Lung (tissue), 12 donors: ENCODE data around the gene GNG11. TPM values are rescaled to one million over a fixed set of nuclear protein-coding genes. Genes with fewer than 3 reads are reported as not detected.

ENCODE experiments used
- ATAC-seq: fragments of 200-7000 bp; cut with Tn5 transposase; one replicate; pipeline ENCODE4 v1.9.1; 2020; ENCODE audit warnings: moderate number of reproducible peaks; ENCODE audit not compliant: insufficient read depth, low FRiP score
- DNase-seq, 3 donors: peaks; one replicate each; pipeline ENCODE4 v3.0.0-alpha.2; 2013 to 2017
- H3K27ac ChIP-seq, 2 donors: one replicate each; pipeline ENCODE4 v1.5.1; 2013; ENCODE audit warnings: mild to moderate bottlenecking in 2 of 2, moderate library complexity in 2 of 2, control low read depth in 1 of 2, inconsistent platforms in 1 of 2, low read depth in 1 of 2, low read length in 1 of 2
- H3K27me3 ChIP-seq, 3 donors: one replicate each; pipeline ENCODE4 v1.5.1; 2013; ENCODE audit warnings: low read length in 2 of 3; ENCODE audit not compliant: control insufficient read depth in 3 of 3, insufficient read depth in 3 of 3
- H3K36me3 ChIP-seq, 4 donors: one replicate each; pipeline ENCODE4 v1.5.1; 2013; ENCODE audit warnings: low read length in 4 of 4, mild to moderate bottlenecking in 1 of 4, moderate library complexity in 1 of 4; ENCODE audit not compliant: control insufficient read depth in 4 of 4, insufficient read depth in 4 of 4
- H3K4me1 ChIP-seq, 5 donors: one replicate each; pipeline ENCODE4 v1.5.1; 2013; ENCODE audit warnings: low read length in 5 of 5, mild to moderate bottlenecking in 2 of 5, moderate library complexity in 1 of 5; ENCODE audit not compliant: control insufficient read depth in 5 of 5, insufficient read depth in 5 of 5
- H3K4me3 ChIP-seq: one replicate; pipeline ENCODE4 v1.5.1; 2013; ENCODE audit warnings: mild to moderate bottlenecking, control low read depth, moderate library complexity
- H3K9ac ChIP-seq, 2 donors: one replicate each; pipeline ENCODE4 v1.5.1; 2013; ENCODE audit warnings: low read length in 2 of 2, control low read depth in 1 of 2; ENCODE audit not compliant: insufficient read depth in 1 of 2
- H3K9me3 ChIP-seq, 4 donors: one replicate each; pipeline ENCODE4 v1.5.1; 2013; ENCODE audit warnings: low read length in 3 of 4, mild to moderate bottlenecking in 1 of 4, moderate library complexity in 1 of 4; ENCODE audit not compliant: control insufficient read depth in 4 of 4, insufficient read depth in 3 of 4
- WGBS, 2 donors: extraction: QIAGEN DNeasy Blood & Tissue Kit; methylation state at CpG; one replicate each; pipeline ENCODE4 v1.1.7; 2013; 5-methylcytosine and 5-hydroxymethylcytosine counted together
- polyA plus RNA-seq, 2 donors: library from polyadenylated mRNA; stranded (reverse); fragments of 200-250 nt; gene quantifications; one replicate each; pipeline ENCODE4 v1.2.1, GENCODE V29; 2013
- total RNA-seq, 2 donors: library from RNA; depleted of rRNA in 1 of 2; stranded (reverse); fragments of >200 nt in 1 of 2; gene quantifications; one replicate each; pipeline ENCODE4 v1.2.1, GENCODE V29; 2014 to 2021
- TF ChIP-seq, protein P1 (sequence below): IDR thresholded peaks from 2 replicates; pipeline ENCODE4 v1.5.1; 2012; ENCODE audit warnings: mild to moderate bottlenecking; ENCODE audit errors: control extremely low read depth, extremely low read depth
- donor health status: control.
- donor health status: control.
- donor health status: Bipolar disorder and iron deficiency.
- donor health status: healthy.
- donor health status: DM: yes; HTN: yes; CAD: no.

Gene GNG11
- total and polyA plus RNA-seq, 4 donors: 18.4 to 39.0 (median 26.8) TPM

DNA sequence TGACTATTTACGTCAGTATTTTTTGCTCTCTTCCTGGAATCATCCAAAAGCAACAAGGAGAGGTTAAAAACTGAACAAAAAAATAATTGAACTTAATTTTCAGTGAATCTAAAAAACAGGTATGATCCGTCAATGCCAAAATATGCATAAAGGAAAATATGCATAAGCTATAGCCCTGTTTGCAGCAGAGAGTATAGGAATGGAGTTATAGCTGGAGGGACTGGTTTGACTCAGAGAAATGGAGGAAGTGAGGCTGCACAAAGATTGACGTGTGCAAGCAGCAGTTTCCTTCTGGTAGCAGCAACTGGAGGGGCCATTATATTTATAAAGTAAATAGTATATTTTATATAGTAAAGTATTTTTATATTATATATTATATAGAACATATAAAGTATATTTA lies 37.1 kb downstream of the GNG11 start:
- Histone ChIP-seq H3K36me3 (no peaks in the 10 kb centered on the region), H3K4me3 (no peak overlapping the region), H3K9me3 (no peaks in the 10 kb centered on the region), H3K27ac (no peak overlapping the region), H3K27me3 (no peaks in the 10 kb centered on the region), H3K4me1 (peaks cover 0 to 1% (median 0%) of the 10 kb centered on the region in 5 donors), H3K9ac (no peak overlapping the region)
- TF ChIP-seq, protein P1, sequence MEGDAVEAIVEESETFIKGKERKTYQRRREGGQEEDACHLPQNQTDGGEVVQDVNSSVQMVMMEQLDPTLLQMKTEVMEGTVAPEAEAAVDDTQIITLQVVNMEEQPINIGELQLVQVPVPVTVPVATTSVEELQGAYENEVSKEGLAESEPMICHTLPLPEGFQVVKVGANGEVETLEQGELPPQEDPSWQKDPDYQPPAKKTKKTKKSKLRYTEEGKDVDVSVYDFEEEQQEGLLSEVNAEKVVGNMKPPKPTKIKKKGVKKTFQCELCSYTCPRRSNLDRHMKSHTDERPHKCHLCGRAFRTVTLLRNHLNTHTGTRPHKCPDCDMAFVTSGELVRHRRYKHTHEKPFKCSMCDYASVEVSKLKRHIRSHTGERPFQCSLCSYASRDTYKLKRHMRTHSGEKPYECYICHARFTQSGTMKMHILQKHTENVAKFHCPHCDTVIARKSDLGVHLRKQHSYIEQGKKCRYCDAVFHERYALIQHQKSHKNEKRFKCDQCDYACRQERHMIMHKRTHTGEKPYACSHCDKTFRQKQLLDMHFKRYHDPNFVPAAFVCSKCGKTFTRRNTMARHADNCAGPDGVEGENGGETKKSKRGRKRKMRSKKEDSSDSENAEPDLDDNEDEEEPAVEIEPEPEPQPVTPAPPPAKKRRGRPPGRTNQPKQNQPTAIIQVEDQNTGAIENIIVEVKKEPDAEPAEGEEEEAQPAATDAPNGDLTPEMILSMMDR: no peak
- no peak for DNase-seq
- ATAC-seq: no peak
- WGBS, 2 donors: 72 to 79% methylated on average over 3 of the region's 3 CpGs

DNA sequence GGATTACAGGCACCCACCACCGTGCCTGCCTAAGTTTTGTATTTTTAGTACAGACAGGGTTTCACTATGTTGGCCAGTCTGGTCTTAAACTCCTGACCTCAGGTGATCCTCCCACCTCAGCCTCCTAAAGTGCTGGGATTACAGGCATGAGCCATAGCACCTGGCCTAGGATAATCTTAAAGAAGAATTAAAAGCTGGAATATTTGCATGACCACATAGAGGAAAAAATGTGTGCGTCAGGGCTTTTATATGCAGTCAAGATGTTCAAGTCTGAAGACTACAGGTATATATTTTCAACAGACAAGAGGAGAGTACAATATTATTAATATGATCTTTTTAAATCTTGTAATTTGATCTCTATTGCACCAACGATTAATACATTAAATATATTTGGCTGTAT lies 39.5 kb downstream of the GNG11 start:
- H3K9ac ChIP-seq: no peak overlapping the region
- WGBS, 2 donors: 95 to 97% methylated on average over 3 of the region's 3 CpGs
- H3K27me3 ChIP-seq: no peaks in the 10 kb centered on the region
- peaks cover 0 to 1% (median 0%) of the 10 kb centered on the region in 5 donors for H3K4me1 ChIP-seq
- no peak overlapping the region for H3K4me3 ChIP-seq
- DNase-seq: no peak
- H3K27ac ChIP-seq: no peak overlapping the region
- TF ChIP-seq, protein P1: no peak
- no peaks in the 10 kb centered on the region for H3K9me3 ChIP-seq
- ATAC-seq: no peak
- H3K36me3 ChIP-seq: no peaks in the 10 kb centered on the region

DNA sequence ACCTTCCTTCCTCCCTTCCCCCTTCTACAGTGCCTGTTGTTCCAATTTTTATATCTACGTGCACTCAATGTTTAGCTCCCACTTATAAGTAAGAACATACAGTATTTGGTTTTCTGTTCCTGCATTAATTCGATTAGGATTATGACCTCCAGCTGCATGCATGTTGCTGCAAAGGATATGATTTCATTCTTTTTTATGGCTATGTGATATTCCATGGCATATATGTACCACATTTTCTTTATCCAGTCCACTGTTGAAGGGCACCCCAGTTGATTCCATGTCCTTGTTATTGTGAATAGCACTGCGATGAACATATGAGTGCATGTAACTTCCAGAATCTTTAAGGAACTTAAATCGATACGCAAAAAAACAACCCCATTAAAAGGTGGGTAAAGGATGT lies 42.7 kb downstream of the GNG11 start:
- no peak overlapping the region for H3K9ac ChIP-seq
- no peak overlapping the region for H3K4me3 ChIP-seq
- 95 to 97% methylated on average over 5 of the region's 5 CpGs for WGBS, 2 donors
- ATAC-seq (no peak), DNase-seq (no peak)
- TF ChIP-seq, protein P1: no peak
- no peaks in the 10 kb centered on the region for H3K36me3 ChIP-seq
- no peaks in the 10 kb centered on the region for H3K9me3 ChIP-seq
- H3K27me3 ChIP-seq: no peaks in the 10 kb centered on the region
- no peaks in the 10 kb centered on the region for H3K4me1 ChIP-seq
- no peak overlapping the region for H3K27ac ChIP-seq

DNA sequence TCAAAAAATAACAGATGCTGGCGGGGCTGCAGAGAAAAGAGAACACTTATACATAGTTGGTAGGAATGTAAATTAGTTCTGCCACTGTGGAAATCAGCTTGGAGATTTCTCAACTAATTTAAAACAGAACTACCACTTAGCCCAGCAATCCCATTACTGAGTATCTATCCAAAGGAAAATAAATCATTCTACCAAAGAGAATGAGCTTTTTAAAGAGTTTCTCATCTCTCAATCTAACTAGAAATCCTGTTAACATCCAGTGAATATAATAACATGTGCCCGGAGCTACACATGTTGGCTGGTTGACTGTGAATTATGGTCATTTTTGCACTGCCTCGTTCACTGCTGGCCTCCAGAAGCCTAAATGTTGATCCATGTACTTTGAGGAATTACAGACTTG lies 43.3 kb downstream of the GNG11 start:
- H3K36me3 ChIP-seq: no peaks in the 10 kb centered on the region
- TF ChIP-seq, protein P1: no peak
- H3K9ac ChIP-seq: no peak overlapping the region
- no peak overlapping the region for H3K27ac ChIP-seq
- H3K9me3 ChIP-seq: no peaks in the 10 kb centered on the region
- H3K4me3 ChIP-seq: no peak overlapping the region
- 83 to 87% methylated on average over 3 of the region's 3 CpGs for WGBS, 2 donors
- no peaks in the 10 kb centered on the region for H3K27me3 ChIP-seq
- DNase-seq (no peak), ATAC-seq (no peak)
- H3K4me1 ChIP-seq: no peaks in the 10 kb centered on the region
